ENCODE data around the gene UBE2R2. TPM values are rescaled to one million over a fixed set of nuclear protein-coding genes. Genes with fewer than 3 reads are reported as not detected.
A peak's percentile ranks its signal among the peaks of the same experiment; 100 is the strongest.
"Not testable (repeated sequence)": the region's sequence is repeated elsewhere in the genome, so short reads cannot be mapped to it uniquely, and the experiment has no call there.

Gene UBE2R2
- total RNA-seq, 3 donors from 2014 or later, result 32.1 to 55.5 (median 34.4) TPM

DNA sequence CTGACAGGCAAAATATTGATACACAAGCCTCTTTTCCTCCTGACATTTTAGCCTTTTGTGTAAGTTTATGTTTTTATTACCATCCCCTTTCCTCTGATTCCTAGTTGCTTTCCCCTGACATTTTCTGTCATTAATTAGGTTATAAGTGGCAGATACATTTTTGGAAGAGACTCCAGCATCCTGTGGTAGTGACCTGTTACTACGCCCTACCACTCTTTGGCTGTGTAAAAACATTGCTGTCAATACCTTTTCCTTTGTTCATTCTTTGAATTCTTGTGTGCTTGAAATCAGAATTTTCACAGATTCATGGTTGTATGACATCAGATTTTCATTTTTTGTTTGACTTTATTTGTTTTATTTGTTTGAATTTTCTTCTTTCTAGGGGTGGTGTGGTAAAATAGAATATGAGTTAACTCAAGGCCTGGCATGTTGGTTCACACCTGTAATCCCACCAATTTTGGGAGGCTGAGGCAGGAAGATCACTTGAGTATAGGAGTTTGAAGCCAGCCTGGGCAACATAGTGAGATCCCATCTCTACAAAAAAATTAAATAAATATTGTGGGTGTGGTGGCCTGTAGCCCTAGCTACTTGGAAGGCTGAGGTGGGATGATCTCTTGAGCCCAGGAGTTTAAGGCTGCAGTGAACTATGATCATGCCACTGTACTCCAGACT is 43.4 kb downstream of the UBE2R2 start:
- DNase-seq, result no peak
- ATAC-seq, result no peak
- Histone ChIP-seq H3K4me3 (no peak overlapping the region), H3K4me1 (ENCODE audit: low read depth) (peaks cover 3% of the 10 kb centered on the region), H3K9me3 (no peaks in the 10 kb centered on the region), H3K36me3 (ENCODE audit: low read depth) (no peaks in the 10 kb centered on the region)
- TF ChIP-seq, protein P1, sequence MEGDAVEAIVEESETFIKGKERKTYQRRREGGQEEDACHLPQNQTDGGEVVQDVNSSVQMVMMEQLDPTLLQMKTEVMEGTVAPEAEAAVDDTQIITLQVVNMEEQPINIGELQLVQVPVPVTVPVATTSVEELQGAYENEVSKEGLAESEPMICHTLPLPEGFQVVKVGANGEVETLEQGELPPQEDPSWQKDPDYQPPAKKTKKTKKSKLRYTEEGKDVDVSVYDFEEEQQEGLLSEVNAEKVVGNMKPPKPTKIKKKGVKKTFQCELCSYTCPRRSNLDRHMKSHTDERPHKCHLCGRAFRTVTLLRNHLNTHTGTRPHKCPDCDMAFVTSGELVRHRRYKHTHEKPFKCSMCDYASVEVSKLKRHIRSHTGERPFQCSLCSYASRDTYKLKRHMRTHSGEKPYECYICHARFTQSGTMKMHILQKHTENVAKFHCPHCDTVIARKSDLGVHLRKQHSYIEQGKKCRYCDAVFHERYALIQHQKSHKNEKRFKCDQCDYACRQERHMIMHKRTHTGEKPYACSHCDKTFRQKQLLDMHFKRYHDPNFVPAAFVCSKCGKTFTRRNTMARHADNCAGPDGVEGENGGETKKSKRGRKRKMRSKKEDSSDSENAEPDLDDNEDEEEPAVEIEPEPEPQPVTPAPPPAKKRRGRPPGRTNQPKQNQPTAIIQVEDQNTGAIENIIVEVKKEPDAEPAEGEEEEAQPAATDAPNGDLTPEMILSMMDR (IDR thresholded peaks at IDR 0.05), result no peak
- intact Hi-C loops (cut with DNase I, micrococcal nuclease), result no loop called here

DNA sequence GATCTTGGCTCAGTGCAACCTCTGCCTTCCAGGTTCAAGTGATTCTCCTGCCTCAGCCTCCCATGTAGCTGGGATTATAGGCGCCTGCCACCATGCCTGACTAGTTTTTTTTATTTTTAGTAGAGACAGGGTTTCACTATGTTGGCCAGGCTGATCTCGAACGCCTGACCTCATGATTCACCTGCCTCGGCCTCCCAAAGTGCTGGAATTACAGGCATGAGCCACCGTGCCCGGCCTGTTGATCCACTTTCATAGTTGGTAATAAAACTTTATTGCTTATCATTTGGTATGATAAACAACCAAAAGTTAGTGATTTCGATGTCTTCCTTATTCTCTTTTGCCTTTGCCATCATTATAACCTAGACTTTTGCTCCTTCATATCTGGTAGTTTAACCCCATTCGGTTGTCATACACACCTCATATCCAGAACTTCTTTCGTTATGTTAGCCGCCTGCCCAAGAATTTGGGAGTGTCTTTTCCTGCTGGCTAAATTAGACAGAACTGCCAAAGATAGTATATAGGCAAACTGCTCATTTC is 45.0 kb downstream of the UBE2R2 start:
- ATAC-seq (peak; percentile 81), DNase-seq (peak; percentile 61 to 69 (median 63))
- TF ChIP-seq, protein P1 (IDR thresholded peaks at IDR 0.05), result no peak
- Histone ChIP-seq H3K9me3 (no peaks in the 10 kb centered on the region), H3K4me3 (no peak overlapping the region), H3K36me3 (ENCODE audit: low read depth) (no peaks in the 10 kb centered on the region), H3K4me1 (ENCODE audit: low read depth) (peaks cover 5% of the 10 kb centered on the region)
- intact Hi-C loops (cut with DNase I, micrococcal nuclease), result no loop called here

DNA sequence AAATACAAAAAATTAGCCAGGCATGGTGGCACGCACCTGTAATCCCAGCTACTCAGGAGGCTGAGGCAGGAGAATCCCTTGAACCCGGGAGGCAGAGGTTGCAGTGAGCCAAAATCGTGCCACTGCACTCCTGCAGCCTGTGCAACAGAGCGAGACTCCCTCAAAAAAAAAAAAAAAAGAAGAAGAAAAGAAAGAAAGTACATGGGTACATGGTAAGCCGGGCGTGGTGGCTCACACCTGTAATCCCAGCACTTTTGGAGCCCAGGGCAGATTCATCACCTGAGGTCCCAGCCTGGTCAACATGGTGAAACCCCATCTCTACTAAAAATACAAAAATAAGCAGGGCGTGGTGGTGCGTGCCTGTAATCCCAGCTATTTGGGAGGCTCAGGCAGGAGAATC is 46.1 kb downstream of the UBE2R2 start:
- H3K9me3 ChIP-seq; H3K4me3 ChIP-seq; H3K36me3 ChIP-seq (ENCODE audit: low read depth); DNase-seq; intact Hi-C loops (cut with DNase I, micrococcal nuclease); ATAC-seq: not testable (repeated sequence)
- peaks cover 11% of the 10 kb centered on the region for H3K4me1 ChIP-seq (ENCODE audit: low read depth)

DNA sequence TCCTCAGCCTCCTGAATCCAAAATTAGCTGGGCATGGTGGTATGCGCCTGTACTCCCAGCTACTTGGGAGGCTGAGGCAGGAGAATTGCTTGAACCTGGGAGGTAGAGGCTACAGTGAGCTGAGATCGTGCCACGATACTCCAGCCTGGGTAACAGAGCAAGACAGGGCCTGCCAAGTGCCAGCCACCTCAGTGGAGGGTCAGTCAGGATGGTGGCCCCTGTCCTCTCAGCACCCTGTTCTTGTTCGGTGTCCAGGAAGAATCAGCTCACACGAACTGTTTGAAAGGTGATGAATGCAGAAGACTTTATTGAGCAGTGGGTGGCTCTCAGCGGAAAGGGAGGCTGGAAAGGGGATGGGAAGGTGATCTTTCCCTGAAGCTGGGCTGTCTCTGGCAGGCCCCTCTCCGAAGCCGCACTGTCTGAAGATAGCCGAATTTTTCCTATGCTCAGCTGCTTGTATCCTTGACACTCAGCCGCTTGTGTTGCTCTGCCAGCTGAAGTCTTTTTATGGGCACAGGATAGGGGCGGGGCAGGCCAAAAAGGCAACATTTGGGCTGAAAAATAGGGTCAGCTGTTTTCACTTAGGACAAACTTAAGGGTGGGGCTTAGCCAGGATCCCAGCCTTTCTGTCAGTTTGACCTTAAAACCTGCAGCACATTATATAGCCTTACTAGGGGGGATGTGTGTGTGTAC is 50.9 kb downstream of the UBE2R2 start:
- Histone ChIP-seq H3K36me3 (ENCODE audit: low read depth) (no peaks in the 10 kb centered on the region), H3K9me3 (no peaks in the 10 kb centered on the region), H3K4me3 (no peak overlapping the region), H3K4me1 (ENCODE audit: low read depth) (peaks cover 14% of the 10 kb centered on the region)
- peak; percentile 49 for ATAC-seq
- peak in 1 of 3 donors; percentile 33 for DNase-seq
- intact Hi-C loops (cut with DNase I, micrococcal nuclease), result no loop called here
- TF ChIP-seq, protein P1 (IDR thresholded peaks at IDR 0.05), result no peak

DNA sequence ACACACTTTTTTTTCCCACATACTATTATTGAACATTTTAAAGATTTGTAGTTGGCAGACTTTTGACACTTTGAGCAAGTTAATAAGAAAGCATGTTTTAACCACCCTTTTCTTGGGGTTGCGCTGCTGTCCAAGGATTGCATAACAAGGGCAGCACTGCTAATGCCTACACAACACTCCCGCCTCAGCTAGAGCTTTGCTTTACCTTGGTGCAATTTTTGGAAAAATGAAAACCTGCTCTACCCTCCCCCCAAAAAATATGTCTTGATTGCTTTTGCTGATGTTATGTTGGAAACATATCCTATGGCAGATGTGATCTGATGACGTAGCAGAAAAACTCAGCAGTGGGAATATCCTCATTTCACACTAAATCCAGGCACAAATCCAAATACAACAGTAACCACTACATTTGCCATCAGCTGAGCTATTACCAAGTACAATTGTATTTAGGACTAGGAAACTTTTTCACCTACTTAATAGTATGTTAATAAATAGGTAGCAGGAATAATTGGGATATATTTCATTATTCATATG is 51.5 kb downstream of the UBE2R2 start:
- ATAC-seq, result peak; percentile 31
- Histone ChIP-seq H3K36me3 (ENCODE audit: low read depth) (no peaks in the 10 kb centered on the region), H3K9me3 (no peaks in the 10 kb centered on the region), H3K4me1 (ENCODE audit: low read depth) (peaks cover 14% of the 10 kb centered on the region), H3K4me3 (no peak overlapping the region)
- intact Hi-C loops (cut with DNase I, micrococcal nuclease), result no loop called here
- no peak for DNase-seq
- TF ChIP-seq, protein P1 (IDR thresholded peaks at IDR 0.05), result no peak

DNA sequence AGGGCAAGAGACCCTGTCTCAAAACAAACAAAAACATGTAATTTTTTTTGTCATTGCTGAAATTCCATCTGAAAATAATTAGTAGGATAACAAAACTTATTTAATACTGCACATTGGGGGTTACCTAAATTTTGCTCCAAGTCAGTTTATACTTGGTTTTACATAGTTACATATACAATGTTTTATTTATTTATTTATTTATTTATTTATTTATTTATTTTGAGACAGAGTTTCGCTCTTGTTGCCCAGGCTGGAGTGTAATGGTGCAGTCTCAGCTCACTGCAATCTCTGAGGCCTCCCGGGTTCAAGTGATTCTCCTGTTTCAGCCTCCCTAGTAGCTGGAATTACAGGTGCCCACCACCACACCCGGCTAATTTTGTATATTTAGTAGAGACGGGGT is 52.3 kb downstream of the UBE2R2 start:
- H3K36me3 ChIP-seq (ENCODE audit: low read depth); intact Hi-C loops (cut with DNase I, micrococcal nuclease); ATAC-seq; H3K4me3 ChIP-seq; DNase-seq; H3K9me3 ChIP-seq: not testable (repeated sequence)
- peaks cover 14% of the 10 kb centered on the region for H3K4me1 ChIP-seq (ENCODE audit: low read depth)
